HepG2 (cell line): ENCODE results near the gene ZFYVE28.

ENCODE experiments used
- CHD2 ChIP-seq: IDR thresholded peaks from 2 replicates; pipeline ENCODE4 v1.6.1; 2011; ENCODE audit warnings: low read depth, low read length, improper control_type of control experiment
- CTCF ChIP-seq: sonication (generic); formaldehyde crosslinking; IDR thresholded peaks from 2 replicates; pipeline ENCODE4 v1.5.0; 2020; ENCODE audit warnings: mild to moderate bottlenecking, missing genetic modification reagents, moderate library complexity
- ESRRA ChIP-seq: sonication (generic); formaldehyde crosslinking; IDR thresholded peaks from 2 replicates; pipeline ENCODE4 v1.5.1; 2020; ENCODE audit warnings: mild to moderate bottlenecking, low read depth, missing genetic modification reagents
- HOXA5 ChIP-seq: sonication (generic); formaldehyde crosslinking; IDR thresholded peaks from 2 replicates; pipeline ENCODE4 v1.4.0; 2020; ENCODE audit warnings: missing genetic modification reagents
- KDM6A ChIP-seq: IDR thresholded peaks from 2 replicates; pipeline ENCODE4 v1.6.1; 2016; ENCODE audit warnings: low read depth
- MYC ChIP-seq: sonication (generic); formaldehyde crosslinking; IDR thresholded peaks from 2 replicates; pipeline ENCODE4 v1.9.0; 2021; ENCODE audit warnings: missing genetic modification reagents, borderline replicate concordance
- NR3C1 ChIP-seq: sonication (generic); formaldehyde crosslinking; IDR thresholded peaks from 2 replicates; pipeline ENCODE4 v1.4.0; 2020; ENCODE audit warnings: missing genetic modification reagents
- SRF ChIP-seq: IDR thresholded peaks from 2 replicates; pipeline ENCODE4 v1.6.1; 2011; ENCODE audit warnings: mild to moderate bottlenecking, low read depth, low read length, moderate library complexity
- ZNF138 ChIP-seq: sonication (generic); formaldehyde crosslinking; IDR thresholded peaks from 2 replicates; pipeline ENCODE4 v1.5.0; 2020; ENCODE audit warnings: mild to moderate bottlenecking, low read depth, missing genetic modification reagents
- ZNF782 ChIP-seq: sonication (generic); formaldehyde crosslinking; IDR thresholded peaks from 2 replicates; pipeline ENCODE4 v1.4.0; 2020; ENCODE audit warnings: missing genetic modification reagents, mild to moderate bottlenecking, borderline replicate concordance

- TF ChIP-seq CHD2 (no peak), SRF (no peak), KDM6A (CRISPR knock-in tag) (no peak), CTCF (no peak), HOXA5 (CRISPR knock-in tag) (no peak), ESRRA (CRISPR knock-in tag) (no peak), MYC (no peak), ZNF782 (CRISPR knock-in tag) (no peak), NR3C1 (CRISPR knock-in tag) (no peak), ZNF138 (no peak)
Measured at GRCh38 chr4:2413821-2414610, 4.4 kb downstream of the ZFYVE28 start.
